Skeletal muscle tissue (tissue), 4 donors: ENCODE data around the gene NR5A1. TPM values are rescaled to one million over a fixed set of nuclear protein-coding genes. Genes with fewer than 3 reads are reported as not detected.

Experiments
- H3K27ac ChIP-seq: one replicate; pipeline ENCODE4 v1.7.0; 2013; ENCODE audit warnings: mild to moderate bottlenecking, low read depth, low read length, inconsistent platforms
- H3K27me3 ChIP-seq, 3 donors: one replicate each; pipeline ENCODE4 v1.7.0; 2013; ENCODE audit warnings: low read length in 3 of 3; ENCODE audit not compliant: control insufficient read depth in 3 of 3, insufficient read depth in 3 of 3
- H3K36me3 ChIP-seq, 3 donors: one replicate each; pipeline ENCODE4 v1.7.0; 2013; ENCODE audit warnings: low read length in 3 of 3; ENCODE audit not compliant: control insufficient read depth in 3 of 3, insufficient read depth in 3 of 3
- H3K4me1 ChIP-seq, 3 donors: one replicate each; pipeline ENCODE4 v1.7.0; 2013; ENCODE audit warnings: low read length in 3 of 3, mild to moderate bottlenecking in 3 of 3; ENCODE audit not compliant: control insufficient read depth in 3 of 3, insufficient read depth in 3 of 3
- H3K4me3 ChIP-seq, 3 donors: one replicate each; pipeline ENCODE4 v1.7.0; 2013; ENCODE audit warnings: low read length in 3 of 3
- H3K9ac ChIP-seq, 3 donors: one replicate each; pipeline ENCODE4 v1.7.0; 2013; ENCODE audit warnings: low read length in 3 of 3, mild to moderate bottlenecking in 3 of 3, moderate library complexity in 2 of 3, low read depth in 1 of 3
- H3K9me3 ChIP-seq, 3 donors: one replicate each; pipeline ENCODE4 v1.7.0; 2013; ENCODE audit warnings: low read length in 3 of 3; ENCODE audit not compliant: control insufficient read depth in 3 of 3
- total RNA-seq: library from RNA; depleted of rRNA; stranded (reverse); fragments of >200 nt; gene quantifications from one replicate; pipeline ENCODE4 v1.2.3, GENCODE V29; 2014
- donor health status: Osteomylitis.

The NR5A1 gene
- total RNA-seq, 1 donor from 2014 or later: not detected

- H3K27ac ChIP-seq: no peak overlapping the region
- no peak overlapping the region for H3K9ac ChIP-seq
- H3K27me3 ChIP-seq: peaks cover 52 to 83% (median 61%) of the 10 kb centered on the region in 3 donors
- peaks cover 5 to 7% (median 5%) of the 10 kb centered on the region in 3 donors for H3K4me1 ChIP-seq
- H3K9me3 ChIP-seq: no peaks in the 10 kb centered on the region
- no peak overlapping the region for H3K4me3 ChIP-seq
- no peaks in the 10 kb centered on the region for H3K36me3 ChIP-seq
Measured at GRCh38 chr9:124500028-124500795, 7.0 kb downstream of the NR5A1 start.

DNA sequence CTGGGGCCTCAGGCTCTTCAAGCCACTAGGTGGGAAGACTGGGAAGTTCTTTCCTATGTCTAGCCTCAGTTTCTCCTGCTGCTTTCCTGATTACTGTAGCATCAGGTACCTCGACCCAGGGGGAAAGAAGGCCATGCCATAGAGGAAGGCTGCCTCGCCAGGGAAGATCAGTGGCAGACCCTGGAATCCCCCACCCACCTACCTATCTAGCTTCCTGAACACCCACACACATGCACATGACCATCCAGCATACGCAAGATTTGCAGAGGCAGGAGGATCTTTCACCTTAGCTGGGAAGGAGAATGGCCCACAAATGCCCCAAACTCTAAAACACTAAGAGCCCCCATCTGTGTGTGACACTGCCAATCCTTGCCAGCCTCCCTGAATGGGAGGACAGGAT is 8.0 kb downstream of the NR5A1 start:
- H3K9ac ChIP-seq: no peak overlapping the region
- peaks cover 5 to 7% (median 5%) of the 10 kb centered on the region in 3 donors for H3K4me1 ChIP-seq
- no peak overlapping the region for H3K27ac ChIP-seq
- H3K9me3 ChIP-seq: no peaks in the 10 kb centered on the region
- peaks cover 47 to 76% (median 55%) of the 10 kb centered on the region in 3 donors for H3K27me3 ChIP-seq
- no peak overlapping the region for H3K4me3 ChIP-seq
- H3K36me3 ChIP-seq: no peaks in the 10 kb centered on the region

DNA sequence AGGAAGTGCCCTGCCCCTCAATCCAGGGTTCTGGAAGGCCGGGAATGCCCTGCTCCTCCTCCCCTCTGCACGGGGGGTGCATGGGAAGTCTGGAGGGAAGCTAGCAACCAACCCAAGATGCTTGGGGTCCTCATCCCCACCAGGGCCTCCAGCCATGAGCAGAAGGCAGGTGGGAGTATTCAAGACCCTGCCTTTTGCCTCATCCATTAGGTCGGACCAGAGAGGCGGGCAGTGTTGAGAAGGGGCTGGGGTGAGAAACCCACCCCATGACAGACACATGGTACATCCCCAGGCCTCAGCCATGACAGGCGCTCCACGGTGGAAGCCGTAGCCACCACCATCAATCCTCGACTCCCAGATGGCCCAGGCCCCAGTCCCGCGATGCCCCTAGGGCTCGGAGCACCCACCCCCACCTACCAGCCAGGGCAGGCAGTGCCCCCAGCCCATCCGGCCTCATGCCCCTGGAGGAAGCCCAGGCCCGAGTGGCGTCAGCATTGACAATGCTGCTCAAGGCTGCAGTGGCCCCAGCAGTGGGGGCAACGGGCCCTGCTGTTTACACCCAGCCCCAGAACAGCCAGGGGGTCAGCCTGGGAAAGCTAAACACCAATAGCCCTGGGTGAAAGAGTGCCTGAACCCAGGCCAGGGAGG is 8.6 kb downstream of the NR5A1 start:
- Histone ChIP-seq H3K27ac (no peak overlapping the region), H3K4me3 (no peak overlapping the region), H3K9me3 (no peaks in the 10 kb centered on the region), H3K36me3 (no peaks in the 10 kb centered on the region), H3K9ac (no peak overlapping the region), H3K4me1 (peaks cover under 1 to 2% (median 1%) of the 10 kb centered on the region in 3 donors), H3K27me3 (peaks cover 41 to 74% (median 49%) of the 10 kb centered on the region in 3 donors)

DNA sequence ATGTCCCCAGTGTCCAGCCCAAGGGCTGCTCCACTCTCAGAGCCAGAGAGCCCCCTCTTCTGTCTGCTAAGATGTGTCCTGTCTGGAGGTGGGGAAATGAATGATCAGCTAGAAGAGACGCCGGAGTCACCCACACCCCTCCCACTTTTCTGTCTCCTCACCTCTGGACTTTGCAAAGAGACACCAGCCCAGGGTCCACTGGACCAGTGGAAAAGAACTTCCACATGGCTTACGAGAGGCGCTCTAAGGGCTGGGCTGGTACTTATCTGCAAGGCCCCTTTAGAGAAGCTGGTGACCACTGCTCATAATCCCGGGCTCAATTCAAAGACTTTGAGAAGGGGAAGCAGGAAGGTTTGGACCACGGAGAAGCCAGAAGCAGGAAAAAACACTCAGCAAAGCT is 9.2 kb downstream of the NR5A1 start:
- peaks cover 37 to 71% (median 43%) of the 10 kb centered on the region in 3 donors for H3K27me3 ChIP-seq
- H3K4me3 ChIP-seq: no peak overlapping the region
- no peak overlapping the region for H3K9ac ChIP-seq
- H3K9me3 ChIP-seq: no peaks in the 10 kb centered on the region
- H3K36me3 ChIP-seq: no peaks in the 10 kb centered on the region
- no peak overlapping the region for H3K27ac ChIP-seq
- H3K4me1 ChIP-seq: peaks cover 0 to under 1% (median 0%) of the 10 kb centered on the region in 3 donors

- Histone ChIP-seq H3K27me3 (peaks cover 32 to 69% (median 38%) of the 10 kb centered on the region in 3 donors), H3K9ac (no peak overlapping the region)
Measured at GRCh38 chr9:124497441-124497840, 9.8 kb downstream of the NR5A1 start.

DNA sequence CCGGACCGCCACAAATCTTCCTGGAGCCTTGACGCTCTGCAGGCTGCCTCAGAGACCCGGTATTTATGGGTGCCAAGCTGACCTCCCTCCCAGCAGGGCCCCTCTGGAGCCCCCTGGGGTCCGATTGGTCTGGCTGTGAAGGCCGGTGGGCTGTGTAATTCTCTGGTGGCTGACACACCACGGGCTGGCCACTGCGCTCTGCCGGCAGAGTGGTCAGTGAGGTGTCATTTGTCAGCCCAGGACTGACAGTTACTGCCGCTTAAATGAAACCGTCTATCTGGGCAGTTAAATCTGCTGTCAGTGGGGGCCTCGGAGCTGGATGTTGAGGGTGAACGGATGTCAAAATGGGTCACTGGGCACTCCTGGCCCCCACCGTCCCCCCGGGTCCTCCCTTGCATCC is 10.7 kb downstream of the NR5A1 start:
- H3K27me3 ChIP-seq: peaks cover 23 to 66% (median 31%) of the 10 kb centered on the region in 3 donors
- H3K36me3 ChIP-seq: no peaks in the 10 kb centered on the region
- H3K4me1 ChIP-seq: no peaks in the 10 kb centered on the region

More at GRCh38 chr9:124497441-124497840, 9.8 kb downstream of the NR5A1 start:
- no peak overlapping the region for H3K4me3 ChIP-seq
- H3K36me3 ChIP-seq: no peaks in the 10 kb centered on the region
- no peak overlapping the region for H3K27ac ChIP-seq
- no peaks in the 10 kb centered on the region for H3K9me3 ChIP-seq
- H3K4me1 ChIP-seq: no peaks in the 10 kb centered on the region

GRCh38 chr9:124496075-124496449 is 11.1 kb downstream of the NR5A1 start:
- H3K9me3 ChIP-seq: no peaks in the 10 kb centered on the region
- H3K9ac ChIP-seq: no peak overlapping the region
- no peak overlapping the region for H3K27ac ChIP-seq
- no peaks in the 10 kb centered on the region for H3K4me1 ChIP-seq
- no peaks in the 10 kb centered on the region for H3K36me3 ChIP-seq
- H3K27me3 ChIP-seq: peaks cover 19 to 66% (median 29%) of the 10 kb centered on the region in 3 donors
- H3K4me3 ChIP-seq: no peak overlapping the region

More for the DNA sequence above, 10.7 kb downstream of the NR5A1 start:
- H3K4me3 ChIP-seq: no peak overlapping the region
- H3K9ac ChIP-seq: no peak overlapping the region
- no peak overlapping the region for H3K27ac ChIP-seq
- no peaks in the 10 kb centered on the region for H3K9me3 ChIP-seq

- no peak overlapping the region for H3K4me3 ChIP-seq
- no peak overlapping the region for H3K9ac ChIP-seq
- H3K27me3 ChIP-seq: peaks cover 13 to 61% (median 25%) of the 10 kb centered on the region in 3 donors
- no peaks in the 10 kb centered on the region for H3K4me1 ChIP-seq
- no peaks in the 10 kb centered on the region for H3K9me3 ChIP-seq
- H3K27ac ChIP-seq: no peak overlapping the region
- H3K36me3 ChIP-seq: no peaks in the 10 kb centered on the region
Measured at GRCh38 chr9:124495126-124496074, 11.8 kb downstream of the NR5A1 start.

DNA sequence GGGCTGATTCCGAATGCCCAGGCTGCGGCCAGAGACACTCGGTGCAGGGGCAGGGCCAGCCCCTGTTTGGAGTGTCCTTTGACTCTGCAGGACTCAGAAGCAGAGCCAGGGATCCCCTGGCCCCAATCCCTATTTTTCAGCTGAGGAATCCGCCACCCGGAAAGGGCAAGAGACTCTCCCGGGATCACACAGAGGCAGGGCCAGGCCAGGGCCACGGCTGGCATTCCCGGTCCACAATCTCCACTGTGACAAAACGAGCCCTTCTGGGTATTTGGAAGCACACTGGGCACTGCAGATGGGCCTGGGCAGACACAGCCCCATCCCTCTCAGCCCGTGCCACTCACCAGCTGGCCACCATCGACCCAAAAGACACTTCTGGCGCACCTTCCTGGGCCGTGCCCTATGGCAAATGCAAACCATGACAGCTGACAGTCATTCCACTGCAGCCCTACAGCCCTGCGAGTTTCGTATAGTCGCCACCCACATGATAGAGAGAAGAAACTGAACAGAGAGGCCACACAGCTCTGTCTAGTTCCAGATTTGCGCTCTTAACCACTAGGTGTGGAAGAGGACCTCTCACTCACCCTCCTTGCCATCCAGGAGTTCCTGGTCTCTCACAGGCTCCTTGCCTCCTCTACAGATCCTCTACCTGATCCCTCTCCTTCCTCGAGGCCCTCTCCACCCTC is 13.3 kb downstream of the NR5A1 start:
- Histone ChIP-seq H3K27me3 (peaks cover 6 to 56% (median 25%) of the 10 kb centered on the region in 3 donors), H3K4me3 (no peak overlapping the region), H3K27ac (no peak overlapping the region), H3K36me3 (no peaks in the 10 kb centered on the region), H3K4me1 (no peaks in the 10 kb centered on the region), H3K9ac (no peak overlapping the region), H3K9me3 (no peaks in the 10 kb centered on the region)
